A172 (cell line): ENCODE results near the gene DNAAF5. TPM values are rescaled to one million over a fixed set of nuclear protein-coding genes. Genes with fewer than 3 reads are reported as not detected.

Experiments
- DNase-seq: peaks from one replicate; pipeline ENCODE4 v3.0.0-alpha.2; 2015; ENCODE audit warnings: low spot score
- total RNA-seq: library from RNA; depleted of rRNA; stranded (reverse); fragments of >200 nt; shearing (Covaris generic); gene quantifications from 2 replicates; pipeline ENCODE4 v1.2.3, GENCODE V29; 2014

The DNAAF5 gene
- total RNA-seq, 1 experiment from 2014 or later = 95.9 TPM

GRCh38 chr7:768881-769504 is 42.5 kb downstream of the DNAAF5 start:
- DNase-seq = no peak

DNA sequence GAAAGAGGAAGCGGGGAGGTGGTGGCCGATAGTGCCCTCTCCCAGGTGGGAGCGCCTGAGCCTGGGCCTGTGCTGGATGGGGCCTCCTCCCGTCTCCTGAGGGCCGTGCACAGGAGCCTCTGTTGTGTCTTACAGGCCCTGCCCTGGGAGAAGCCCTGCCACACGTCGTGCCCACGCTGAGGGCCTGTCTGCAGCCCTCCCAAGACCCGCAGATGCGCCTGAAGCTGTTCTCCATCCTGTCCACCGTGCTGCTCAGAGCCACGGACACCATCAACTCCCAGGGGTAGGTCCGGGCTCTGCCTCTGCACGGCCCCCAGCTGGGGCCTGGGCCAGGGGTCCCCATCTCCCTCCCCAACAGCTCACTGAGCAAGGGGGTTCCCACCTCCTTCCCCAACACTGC is 43.8 kb downstream of the DNAAF5 start:
- no peak for DNase-seq

GRCh38 chr7:770741-771166 is 44.3 kb downstream of the DNAAF5 start:
- no peak for DNase-seq

DNA sequence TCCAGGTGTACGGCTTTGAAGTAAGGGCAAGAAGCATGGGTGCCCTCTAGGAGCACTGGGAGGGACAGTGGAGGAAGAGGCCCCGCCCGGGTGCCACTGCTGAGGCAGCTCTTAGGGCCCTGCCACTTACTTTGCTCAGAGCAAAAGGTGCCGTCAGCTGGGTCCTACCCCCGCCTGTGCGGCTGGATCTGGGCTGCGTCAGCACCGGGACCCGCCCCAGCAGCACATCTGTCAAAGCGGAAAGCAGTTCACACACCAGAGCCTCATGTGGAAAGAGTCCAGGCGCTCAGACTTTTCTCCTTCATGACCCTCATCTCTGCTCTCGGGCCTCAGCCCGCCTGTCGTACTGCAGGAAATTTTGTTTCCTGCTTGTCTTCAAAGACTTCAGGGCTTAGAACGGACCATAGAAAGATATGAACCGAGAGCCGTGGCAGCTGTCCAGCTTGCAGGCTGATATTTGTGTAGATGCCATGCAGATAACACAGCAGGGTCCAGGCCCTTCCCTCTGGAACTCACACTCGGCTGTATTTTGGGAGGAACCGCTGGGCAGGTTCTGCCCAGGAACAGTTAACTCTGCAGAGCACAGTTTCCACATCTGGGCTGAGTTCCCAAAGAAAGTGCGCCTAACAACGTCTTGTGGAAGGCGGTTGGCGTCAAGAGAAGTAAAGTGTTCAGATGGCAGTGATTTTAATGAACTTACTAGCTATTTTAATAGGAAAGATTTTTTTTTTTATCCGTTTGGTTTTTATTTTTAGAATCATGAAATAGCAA is 44.9 kb downstream of the DNAAF5 start:
- DNase-seq = no peak

- no peak for DNase-seq
These were observed 45.5 kb downstream of the DNAAF5 start for GRCh38 chr7:772005-772294.

- DNase-seq = no peak
These were observed 45.9 kb downstream of the DNAAF5 start for GRCh38 chr7:772392-772791.

GRCh38 chr7:772861-773621 is 46.5 kb downstream of the DNAAF5 start:
- DNase-seq = no peak

DNA sequence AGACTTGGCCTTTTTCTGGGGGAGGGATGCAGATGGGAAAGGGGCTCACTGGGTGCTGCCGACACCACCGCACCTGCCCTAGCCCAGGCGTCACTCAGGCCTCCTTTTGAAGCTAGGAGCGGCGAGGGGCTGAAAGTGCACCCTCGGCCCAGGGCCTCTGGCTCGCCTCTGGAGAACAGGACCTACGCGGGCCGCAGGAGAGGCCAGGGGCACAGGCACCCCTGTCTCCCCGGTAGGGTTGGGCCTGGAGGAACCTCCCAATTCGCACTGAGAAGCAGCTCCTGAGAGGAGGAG is 47.1 kb downstream of the DNAAF5 start:
- no peak for DNase-seq

- DNase-seq = no peak
These were observed 47.9 kb downstream of the DNAAF5 start for GRCh38 chr7:774161-775109.

- no peak for DNase-seq
These were observed 49.9 kb downstream of the DNAAF5 start for GRCh38 chr7:776381-776780.

GRCh38 chr7:776992-777727 is 50.7 kb downstream of the DNAAF5 start:
- DNase-seq = peak; percentile 27

DNA sequence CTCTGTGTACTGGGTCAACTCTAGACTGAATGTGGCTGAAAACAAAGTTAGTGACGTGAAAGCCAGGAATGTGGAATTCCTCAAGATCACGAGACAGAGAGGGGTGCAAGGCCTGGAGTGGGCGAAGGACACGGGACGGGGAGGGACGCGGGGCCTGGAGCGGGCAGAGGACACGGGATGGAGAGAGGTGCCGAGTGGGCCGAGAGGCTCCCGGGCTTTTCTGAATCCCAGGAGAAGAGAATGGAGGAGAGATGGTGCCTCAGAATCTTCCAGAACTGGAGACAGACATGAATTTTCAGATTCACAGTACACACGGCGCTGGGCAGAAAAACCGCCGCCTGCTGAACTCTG is 51.2 kb downstream of the DNAAF5 start:
- DNase-seq = no peak

DNA sequence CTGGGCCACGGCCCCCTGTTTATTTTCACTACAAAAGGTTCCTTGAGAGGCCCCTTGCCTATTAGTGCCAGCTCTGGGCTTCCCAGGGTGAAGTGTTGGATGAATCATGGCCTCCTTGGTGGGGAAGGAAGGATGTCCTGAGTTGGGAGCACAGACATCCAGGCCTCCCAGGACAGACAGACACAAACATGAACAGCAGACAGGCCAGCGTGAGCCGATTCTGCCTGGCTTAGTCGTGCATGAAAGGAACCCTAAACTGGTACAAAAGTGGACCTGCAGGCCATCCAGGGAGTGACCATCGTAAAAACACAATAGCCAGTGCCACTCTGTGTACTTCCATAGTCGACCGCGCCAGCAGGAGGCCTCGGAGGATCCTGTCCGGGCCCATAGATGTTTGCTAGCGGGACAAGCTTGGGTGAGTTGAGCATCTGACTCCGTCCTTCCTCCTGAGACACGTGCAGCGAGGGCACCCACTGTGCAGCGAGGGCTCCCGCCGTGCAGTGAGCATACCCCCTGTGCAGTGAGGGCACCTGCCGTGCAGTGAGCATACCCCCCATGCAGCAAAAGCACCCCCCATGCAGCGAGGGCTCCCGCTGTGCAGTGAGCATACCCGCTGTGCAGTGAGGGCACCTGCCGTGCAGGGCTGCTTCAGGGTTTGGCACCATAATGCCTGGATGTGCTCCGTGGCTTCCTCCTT is 51.9 kb downstream of the DNAAF5 start:
- peak; percentile 34 for DNase-seq

GRCh38 chr7:778968-779451 is 52.5 kb downstream of the DNAAF5 start:
- peak; percentile 37 for DNase-seq

DNA sequence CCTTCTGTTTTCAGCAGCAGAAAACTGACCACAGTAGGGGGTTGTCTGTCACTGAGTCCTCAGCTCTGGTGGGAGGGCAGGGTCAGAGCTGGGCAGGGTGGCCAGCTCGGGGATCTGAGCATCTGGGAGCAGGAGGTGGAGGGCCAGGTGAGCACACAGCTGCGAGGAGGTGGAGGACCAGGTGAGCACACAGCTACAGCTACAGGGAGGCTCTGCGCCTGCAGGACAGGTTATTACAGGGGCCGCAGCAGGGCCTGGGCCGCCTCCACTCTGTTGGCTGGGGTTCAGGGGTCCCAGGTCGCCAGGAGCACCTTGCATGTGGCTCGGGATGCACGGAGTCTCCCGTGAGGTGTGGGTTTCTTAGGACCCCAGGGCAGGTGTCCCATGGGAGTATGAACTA is 53.0 kb downstream of the DNAAF5 start:
- no peak for DNase-seq

DNA sequence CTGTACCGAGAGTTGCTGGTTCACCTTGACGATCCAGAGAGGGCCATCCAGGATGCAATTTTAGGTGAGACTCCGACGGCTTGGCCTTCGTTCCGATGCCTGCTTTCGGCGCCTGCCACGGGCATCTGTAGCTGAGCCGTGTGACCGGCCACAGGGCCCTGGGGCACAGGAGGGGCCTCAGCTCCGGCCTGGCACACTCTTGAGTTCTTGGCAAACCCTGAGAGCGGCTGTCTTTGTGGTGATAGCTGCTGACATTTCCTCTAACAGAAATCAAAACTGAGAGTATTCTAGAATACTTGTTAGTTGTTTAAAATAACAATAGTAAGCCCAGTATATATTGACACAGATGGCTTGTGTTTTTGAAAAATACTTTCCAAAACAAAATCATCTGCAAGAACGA is 53.6 kb downstream of the DNAAF5 start:
- DNase-seq = no peak

DNA sequence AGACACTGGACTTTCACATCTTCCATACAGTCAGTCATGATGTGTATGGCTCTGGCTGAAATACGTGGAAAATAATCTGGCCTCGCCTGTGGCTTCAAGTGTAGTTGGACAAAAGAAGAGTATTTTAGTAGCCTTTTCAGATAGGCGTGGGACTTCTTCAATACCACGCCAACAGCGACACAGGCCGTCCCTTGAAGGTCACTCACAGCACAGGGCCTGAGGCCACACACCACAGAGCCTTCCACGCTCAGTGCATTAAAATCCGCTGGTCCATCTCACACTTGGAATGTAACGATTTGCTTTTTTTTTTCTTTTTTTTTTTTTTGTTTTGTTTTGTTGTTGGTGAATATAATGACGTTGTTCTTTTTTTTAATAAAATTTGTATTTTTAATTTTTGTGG is 54.0 kb downstream of the DNAAF5 start:
- DNase-seq = no peak

DNA sequence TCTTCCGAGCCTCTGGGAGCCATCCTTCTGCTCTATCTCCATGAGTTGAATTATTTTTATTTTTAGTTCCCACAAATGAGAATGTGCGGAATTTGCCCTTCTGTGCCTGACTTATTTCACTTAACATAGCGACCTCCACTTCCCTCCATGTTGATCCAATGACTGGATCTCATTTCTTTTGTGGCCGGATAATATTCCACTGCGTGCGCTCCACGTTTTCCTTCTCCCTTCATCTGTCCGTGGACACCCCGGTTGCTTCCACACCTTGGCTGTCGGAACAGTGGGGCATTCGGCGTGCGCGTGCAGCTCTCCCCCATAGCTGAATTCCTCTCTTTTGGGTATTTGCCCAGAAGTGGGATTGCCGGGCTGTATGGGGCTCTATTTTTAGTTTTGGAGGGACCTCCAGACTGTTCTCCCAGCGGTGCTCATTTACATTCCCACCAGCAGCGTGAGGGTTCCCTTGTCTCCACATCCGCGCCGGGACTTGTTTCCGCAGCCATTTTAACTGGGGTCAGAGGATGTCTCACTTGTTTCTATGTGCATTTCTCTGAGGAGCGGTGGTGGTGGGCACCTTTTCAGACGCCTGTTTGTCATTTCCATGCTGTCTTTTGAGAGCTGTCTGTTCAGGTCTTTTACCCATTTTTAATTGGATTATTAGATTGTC is 54.8 kb downstream of the DNAAF5 start:
- DNase-seq = no peak

GRCh38 chr7:781936-782529 is 55.5 kb downstream of the DNAAF5 start:
- DNase-seq = no peak
